Osteoblast (primary cell): ENCODE results near the gene SLC6A19. TPM values are rescaled to one million over a fixed set of nuclear protein-coding genes. Genes with fewer than 3 reads are reported as not detected.

Experiments
- DNase-seq: peaks from one replicate; pipeline ENCODE4 v3.0.0; 2011; ENCODE audit warnings: low spot score, mixed read lengths; ENCODE audit not compliant: insufficient read length; ENCODE audit errors: missing footprints
- H2AFZ ChIP-seq: 2 replicates; pipeline ENCODE4 v1.6.0; 2011; ENCODE audit warnings: mild to moderate bottlenecking, low read length
- H3K27ac ChIP-seq: 2 replicates; pipeline ENCODE4 v1.5.1; 2011; ENCODE audit warnings: mild to moderate bottlenecking, low read depth, low read length, moderate library complexity
- H3K27me3 ChIP-seq: 2 replicates; pipeline ENCODE4 v1.6.0; 2012; ENCODE audit warnings: mild to moderate bottlenecking, control low read depth, inconsistent platforms, low read length, moderate library complexity; ENCODE audit not compliant: insufficient read depth
- H3K36me3 ChIP-seq: 2 replicates; pipeline ENCODE4 v1.5.1; 2011; ENCODE audit warnings: mild to moderate bottlenecking, low read length, control low read depth, moderate library complexity; ENCODE audit not compliant: insufficient read depth
- H3K4me1 ChIP-seq: 2 replicates; pipeline ENCODE4 v1.5.1; 2011; ENCODE audit warnings: mild to moderate bottlenecking, low read length, control low read depth, moderate library complexity; ENCODE audit not compliant: insufficient read depth
- H3K4me2 ChIP-seq: 2 replicates; pipeline ENCODE4 v1.6.0; 2011; ENCODE audit warnings: mild to moderate bottlenecking, low read length; ENCODE audit not compliant: insufficient read depth
- H3K4me3 ChIP-seq: fragments of 200-600 bp; sonication (generic); 3 replicates; pipeline ENCODE4 v1.5.1; 2012; ENCODE audit warnings: mild to moderate bottlenecking, low read length, inconsistent platforms; ENCODE audit not compliant: insufficient read depth
- H3K79me2 ChIP-seq: 2 replicates; pipeline ENCODE4 v1.6.0; 2012; ENCODE audit warnings: mild to moderate bottlenecking, low read length, control low read depth, inconsistent platforms; ENCODE audit not compliant: insufficient read depth
- H3K9me3 ChIP-seq: 2 replicates; pipeline ENCODE4 v1.5.1; 2011; ENCODE audit warnings: low read depth, low read length, control low read depth
- H4K20me1 ChIP-seq: 2 replicates; pipeline ENCODE4 v1.6.0; 2012; ENCODE audit warnings: mild to moderate bottlenecking, low read length, control low read depth; ENCODE audit not compliant: insufficient read depth
- CTCF ChIP-seq: IDR thresholded peaks from 2 replicates; pipeline ENCODE4 v1.5.1; 2011; ENCODE audit warnings: mild to moderate bottlenecking, low read depth, low read length, moderate library complexity; ENCODE audit errors: extremely low read depth
- total RNA-seq: library from RNA; depleted of rRNA; stranded (reverse); fragments of >200 nt; gene quantifications from 2 replicates; pipeline ENCODE4 v1.2.3, GENCODE V29; 2012

Gene SLC6A19
- total RNA-seq, 1 donor: not detected

GRCh38 chr5:1185629-1186350, 15.6 kb upstream of the SLC6A19 start:
- H3K27ac ChIP-seq: no peak overlapping the region
- H3K4me1 ChIP-seq: no peaks in the 10 kb centered on the region
- H3K4me2 ChIP-seq: no peak overlapping the region
- H2AFZ ChIP-seq: no peak overlapping the region
- no peak overlapping the region for H3K4me3 ChIP-seq
- no peak for DNase-seq
- H3K9me3 ChIP-seq: no peaks in the 10 kb centered on the region
- H3K27me3 ChIP-seq: peaks cover 14% of the 10 kb centered on the region
- no peak for TF ChIP-seq CTCF
- H3K79me2 ChIP-seq: no peaks in the 10 kb centered on the region
- no peaks in the 10 kb centered on the region for H3K36me3 ChIP-seq
- H4K20me1 ChIP-seq: no peaks in the 10 kb centered on the region

GRCh38 chr5:1186351-1187233, 14.8 kb upstream of the SLC6A19 start:
- no peaks in the 10 kb centered on the region for H3K9me3 ChIP-seq
- H3K36me3 ChIP-seq: no peaks in the 10 kb centered on the region
- no peak overlapping the region for H3K4me2 ChIP-seq
- peaks cover 16% of the 10 kb centered on the region for H3K27me3 ChIP-seq
- no peak for DNase-seq
- H3K4me3 ChIP-seq: no peak overlapping the region
- H4K20me1 ChIP-seq: no peaks in the 10 kb centered on the region
- no peaks in the 10 kb centered on the region for H3K4me1 ChIP-seq
- no peak for TF ChIP-seq CTCF
- no peak overlapping the region for H3K27ac ChIP-seq
- no peaks in the 10 kb centered on the region for H3K79me2 ChIP-seq
- H2AFZ ChIP-seq: no peak overlapping the region

GRCh38 chr5:1187234-1187949, 14.0 kb upstream of the SLC6A19 start:
- no peak overlapping the region for H3K4me3 ChIP-seq
- no peaks in the 10 kb centered on the region for H3K36me3 ChIP-seq
- H3K79me2 ChIP-seq: no peaks in the 10 kb centered on the region
- H3K27me3 ChIP-seq: peaks cover 16% of the 10 kb centered on the region
- no peak overlapping the region for H3K4me2 ChIP-seq
- H3K27ac ChIP-seq: no peak overlapping the region
- DNase-seq: no peak
- no peaks in the 10 kb centered on the region for H3K4me1 ChIP-seq
- TF ChIP-seq CTCF: no peak
- H2AFZ ChIP-seq: no peak overlapping the region
- no peaks in the 10 kb centered on the region for H3K9me3 ChIP-seq
- no peaks in the 10 kb centered on the region for H4K20me1 ChIP-seq
